GM12801 (cell line): ENCODE data around the gene PLA2G1B.

ENCODE experiments used
- TF ChIP-seq, protein P1 (sequence below): IDR thresholded peaks from one replicate; pipeline ENCODE4 v1.5.1; 2011; ENCODE audit warnings: control low read depth; ENCODE audit not compliant: insufficient read length; ENCODE audit errors: extremely low read depth

Gene PLA2G1B

DNA sequence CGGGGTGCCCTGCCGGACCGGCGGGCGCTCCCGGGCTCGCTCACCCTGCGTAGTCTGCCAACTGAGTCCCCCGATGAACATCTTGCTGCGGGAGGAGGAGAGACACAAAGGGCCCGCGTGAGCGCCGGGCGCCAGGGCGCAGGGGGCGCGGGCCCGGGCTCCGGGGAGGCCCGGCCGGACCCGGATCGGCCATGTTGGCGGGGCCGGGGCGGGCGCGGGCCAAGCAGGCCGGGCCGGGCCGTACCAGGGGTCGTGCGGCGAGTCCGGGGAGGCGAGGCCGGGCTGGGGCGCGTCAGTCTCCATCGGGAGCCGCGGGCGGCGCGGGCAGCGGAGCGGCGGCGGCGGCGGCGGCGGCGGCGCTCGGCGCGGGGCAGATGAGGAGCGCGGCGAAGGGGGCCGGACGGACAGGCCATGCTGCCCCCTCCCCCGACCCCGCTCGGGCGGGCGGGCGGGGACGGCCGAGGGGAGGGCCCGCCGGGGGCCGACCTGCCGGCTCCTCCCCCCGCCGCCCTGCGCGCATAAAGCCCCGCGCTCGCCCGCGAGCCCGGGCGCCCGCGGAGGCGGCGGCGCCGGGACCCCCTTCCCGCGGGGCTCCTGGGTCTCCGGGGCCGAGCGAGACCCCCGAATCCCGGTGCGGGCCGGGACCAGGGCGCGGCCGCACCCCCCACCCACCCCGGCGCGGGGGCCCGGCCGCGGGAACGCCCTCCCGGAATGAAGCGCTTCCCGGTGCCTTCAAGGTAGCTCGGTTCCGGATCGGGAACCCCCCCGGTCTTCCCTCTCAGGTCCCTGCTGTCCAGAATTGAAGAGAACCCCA, 41.4 kb upstream of the PLA2G1B start, which contains the start of gene MSI1:
Gene MSI1, minus strand, starts transcription at position 376 of the 814 bp plus-strand sequence. Its CDS starts 73 bp downstream, at position 303.
- TF ChIP-seq, protein P1, sequence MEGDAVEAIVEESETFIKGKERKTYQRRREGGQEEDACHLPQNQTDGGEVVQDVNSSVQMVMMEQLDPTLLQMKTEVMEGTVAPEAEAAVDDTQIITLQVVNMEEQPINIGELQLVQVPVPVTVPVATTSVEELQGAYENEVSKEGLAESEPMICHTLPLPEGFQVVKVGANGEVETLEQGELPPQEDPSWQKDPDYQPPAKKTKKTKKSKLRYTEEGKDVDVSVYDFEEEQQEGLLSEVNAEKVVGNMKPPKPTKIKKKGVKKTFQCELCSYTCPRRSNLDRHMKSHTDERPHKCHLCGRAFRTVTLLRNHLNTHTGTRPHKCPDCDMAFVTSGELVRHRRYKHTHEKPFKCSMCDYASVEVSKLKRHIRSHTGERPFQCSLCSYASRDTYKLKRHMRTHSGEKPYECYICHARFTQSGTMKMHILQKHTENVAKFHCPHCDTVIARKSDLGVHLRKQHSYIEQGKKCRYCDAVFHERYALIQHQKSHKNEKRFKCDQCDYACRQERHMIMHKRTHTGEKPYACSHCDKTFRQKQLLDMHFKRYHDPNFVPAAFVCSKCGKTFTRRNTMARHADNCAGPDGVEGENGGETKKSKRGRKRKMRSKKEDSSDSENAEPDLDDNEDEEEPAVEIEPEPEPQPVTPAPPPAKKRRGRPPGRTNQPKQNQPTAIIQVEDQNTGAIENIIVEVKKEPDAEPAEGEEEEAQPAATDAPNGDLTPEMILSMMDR = no peak

DNA sequence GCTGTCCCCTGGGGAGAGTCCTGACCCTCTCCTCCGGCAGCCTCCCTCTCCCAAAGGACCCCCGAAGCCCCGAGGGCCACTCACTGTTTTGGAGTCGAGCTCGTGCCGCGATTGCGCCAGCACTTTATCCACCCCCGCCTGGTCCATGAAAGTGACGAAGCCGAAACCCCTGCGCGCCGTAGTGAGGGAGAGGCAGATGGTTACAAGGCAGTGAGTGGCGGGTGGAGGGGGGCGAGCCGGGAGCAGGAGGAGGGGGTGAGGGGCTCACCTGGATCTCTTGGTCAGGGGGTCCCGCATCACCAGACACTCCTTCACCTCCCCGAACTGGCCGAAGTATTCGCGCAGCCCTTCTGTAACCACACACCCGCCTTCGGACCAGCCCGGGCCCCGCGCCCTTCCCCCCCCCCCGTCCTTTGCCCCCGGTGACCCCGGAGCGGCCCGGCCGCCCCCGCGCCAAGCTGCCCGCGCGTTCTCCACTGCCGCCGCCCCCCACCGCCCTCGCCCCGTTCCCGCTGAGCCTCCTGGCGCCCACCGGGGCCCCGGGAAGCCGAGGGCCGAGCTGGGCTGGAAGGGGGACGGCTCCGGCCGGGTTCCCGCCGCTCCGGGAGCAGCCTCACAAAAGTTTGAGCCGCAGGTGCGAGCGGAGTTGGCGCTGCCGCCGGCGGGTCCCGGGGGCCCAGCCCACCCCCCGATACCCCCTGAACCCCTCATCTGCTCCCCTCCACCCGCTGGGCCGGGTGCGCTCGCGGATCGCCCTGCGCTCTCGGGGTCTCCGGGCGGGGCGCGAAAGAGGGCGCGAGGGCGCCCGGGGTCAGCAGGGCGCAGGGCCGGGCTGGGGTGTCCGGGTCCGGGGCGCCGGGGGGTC, 40.6 kb upstream of the PLA2G1B start:
- TF ChIP-seq, protein P1 = no peak

DNA sequence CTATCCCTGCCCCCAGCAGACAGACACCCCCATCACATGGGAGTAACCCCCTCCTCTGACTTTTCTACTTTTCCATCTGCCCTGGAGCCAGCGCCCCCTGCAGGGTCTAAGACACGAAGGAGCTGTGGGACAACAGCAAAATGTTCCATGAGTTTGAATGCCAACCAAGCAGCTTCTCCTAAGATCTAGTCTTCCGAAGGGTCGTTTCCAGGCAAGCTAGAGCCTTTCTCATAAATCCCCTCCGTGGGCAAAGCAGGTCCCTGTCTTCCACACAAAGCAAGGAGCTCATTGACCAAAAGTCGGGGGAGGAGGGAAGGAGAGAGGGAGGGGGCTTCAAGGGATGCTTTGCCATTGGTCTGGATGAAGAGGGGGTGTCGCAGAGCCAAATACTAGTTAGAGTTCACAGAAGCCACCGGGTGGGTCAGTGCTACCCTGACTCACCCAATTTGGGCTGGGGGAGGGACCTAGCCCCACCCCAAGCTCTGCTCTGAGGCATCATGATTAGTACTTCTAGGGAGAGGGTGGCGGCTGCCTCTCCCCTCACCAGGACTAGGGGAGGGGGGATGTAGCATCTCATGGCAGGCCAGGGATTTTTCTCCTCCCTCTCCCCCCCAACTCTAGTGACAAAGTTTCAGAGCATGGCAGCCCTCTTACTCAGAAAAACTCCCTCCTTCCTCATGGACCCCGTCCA, 39.8 kb upstream of the PLA2G1B start:
- TF ChIP-seq, protein P1 = no peak

DNA sequence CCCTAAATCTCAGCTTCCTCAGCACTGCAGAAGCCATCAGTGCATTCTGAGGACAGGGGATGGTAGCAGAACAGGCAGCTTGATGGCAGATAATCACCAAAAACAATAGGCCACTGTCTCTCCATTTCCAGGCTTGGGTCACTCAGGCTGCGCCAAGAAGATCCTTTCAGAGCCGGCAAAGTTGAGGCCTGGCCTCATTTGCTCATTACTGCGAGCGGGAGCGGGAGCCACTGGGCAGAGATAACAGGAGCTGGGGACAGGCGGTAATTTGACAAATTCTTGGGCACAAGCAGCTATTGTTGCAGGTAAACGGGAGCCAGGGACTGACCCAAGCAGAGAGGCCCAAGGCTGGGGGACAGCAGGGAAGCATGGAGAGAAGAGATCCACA, 39.3 kb upstream of the PLA2G1B start:
- TF ChIP-seq, protein P1 = no peak

DNA sequence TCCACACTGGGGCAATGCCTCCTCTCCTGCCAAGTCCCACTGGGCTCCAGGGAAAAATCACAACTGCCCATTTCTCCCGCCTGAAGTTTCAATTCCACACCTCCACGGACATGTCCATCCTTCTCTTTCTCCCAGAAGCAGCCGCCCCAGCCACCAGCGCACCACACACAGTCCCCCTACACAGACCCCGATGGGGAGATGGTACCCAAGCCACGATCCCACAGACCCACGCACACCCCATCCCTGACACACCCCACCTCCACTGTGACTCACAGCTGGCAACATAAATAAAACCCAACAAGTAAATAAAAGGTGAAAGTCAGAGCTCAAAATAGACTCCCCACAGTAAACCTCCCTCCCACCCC, 38.7 kb upstream of the PLA2G1B start:
- TF ChIP-seq, protein P1 = no peak

DNA sequence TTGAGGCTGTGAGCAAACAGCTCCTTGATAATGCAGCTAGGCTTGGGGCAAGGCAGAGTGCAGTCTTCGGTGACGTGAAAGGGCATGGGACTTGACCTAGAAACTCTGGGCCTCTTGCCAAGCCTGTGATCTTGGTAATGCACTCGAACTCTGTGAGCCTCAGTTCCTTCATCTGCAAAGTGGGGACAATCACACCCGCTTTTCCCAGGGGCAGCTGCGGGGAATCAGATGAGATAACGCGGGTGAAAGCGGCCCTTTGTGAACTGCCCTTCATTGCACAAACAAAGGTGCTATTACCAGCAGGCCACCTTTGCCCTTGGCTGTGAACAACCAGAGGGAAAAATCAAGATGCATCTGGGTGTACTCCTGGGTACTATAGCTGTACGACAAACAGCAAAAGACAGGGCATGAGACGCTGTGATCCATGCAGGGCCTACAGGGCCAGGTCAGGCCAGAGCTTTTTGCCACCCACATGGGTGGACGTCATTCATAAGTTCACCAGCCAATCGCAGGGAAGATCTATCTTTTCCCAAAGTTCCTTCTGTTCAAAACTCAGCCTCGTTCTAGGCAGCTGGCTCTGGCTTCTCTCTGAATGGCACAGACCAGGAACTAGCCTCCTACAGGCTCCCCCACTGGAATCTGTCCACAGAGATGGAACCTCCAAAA, 38.2 kb upstream of the PLA2G1B start:
- TF ChIP-seq, protein P1 = no peak
